Endothelial cell of umbilical vein (primary cell): ENCODE data around the gene VPS25. TPM values are rescaled to one million over a fixed set of nuclear protein-coding genes. Genes with fewer than 3 reads are reported as not detected.

ENCODE experiments used
- BruUV-seq: library from RNA; stranded (reverse); fragments of 400-500 nt; replicated peaks from 2 replicates; lab custom pipeline; 2021; lab: Mats Ljungman, UMichigan
- CTCF ChIA-PET: fragments of 300-600, 350-600 bp; sonication (Branson Sonifier 250); formaldehyde crosslinking; loops from one replicate; lab custom pipeline; 2021; ENCODE audit warnings: antibody characterized with exemption, inconsistent platforms; lab: Charles Lee
- POLR2A ChIA-PET: fragments of 300-600, 350-600 bp; sonication (Branson Sonifier 250); formaldehyde crosslinking; loops from one replicate; lab custom pipeline; 2021; ENCODE audit warnings: antibody characterized with exemption, inconsistent platforms; lab: Charles Lee
- DNase-seq: peaks from one replicate; pipeline ENCODE4 v3.0.0-alpha.2; 2011; ENCODE audit warnings: low read depth, low spot score
- FAIRE-seq: peaks from 2 replicates; lab custom pipeline; 2011; peaks lifted over from hg19 to GRCh38; lab: Jason Lieb, UNC
- H2AFZ ChIP-seq: 2 replicates; pipeline ENCODE4 v1.6.0; 2012; ENCODE audit warnings: low read depth, low read length, control low read depth, inconsistent platforms
- H3K27ac ChIP-seq: 2 replicates; pipeline ENCODE4 v1.5.1; 2011; ENCODE audit warnings: low read depth, mild to moderate bottlenecking, control low read depth, low read length, moderate library complexity; ENCODE audit not compliant: insufficient read depth
- H3K27me3 ChIP-seq, 2 experiments: 2 replicates each; pipeline versions ENCODE4 v1.6.0 to v1.6.1; 2011; ENCODE audit warnings: low read length in 2 of 2, mixed read lengths in 1 of 2; ENCODE audit not compliant: control insufficient read depth in 2 of 2, insufficient read depth in 2 of 2
- H3K36me3 ChIP-seq, 2 experiments: 2 replicates in 1 of 2; 3 replicates in 1 of 2; pipeline ENCODE4 v1.5.1; 2011; ENCODE audit warnings: low read length in 2 of 2, mild to moderate bottlenecking in 1 of 2, moderate library complexity in 1 of 2; ENCODE audit not compliant: control insufficient read depth in 2 of 2, insufficient read depth in 2 of 2; ENCODE audit errors: extremely low read depth in 1 of 2
- H3K4me1 ChIP-seq: 3 replicates; pipeline ENCODE4 v1.5.1; 2011; ENCODE audit warnings: mild to moderate bottlenecking, low read length; ENCODE audit not compliant: control insufficient read depth, insufficient read depth; ENCODE audit errors: extremely low read depth
- H3K4me2 ChIP-seq: 2 replicates; pipeline ENCODE4 v1.6.1; 2011; ENCODE audit warnings: low read length, control low read depth, mixed read lengths; ENCODE audit not compliant: insufficient read depth
- H3K4me3 ChIP-seq, 3 experiments: fragments of 200-600 bp in 1 of 3; sonication (generic), shearing (Covaris generic) in 1 of 3; replicated peaks in 1 of 3; 2 replicates each; pipeline ENCODE4 v1.5.1; 2011 to 2016; ENCODE audit warnings: control low read depth in 3 of 3, low read length in 3 of 3, mild to moderate bottlenecking in 2 of 3, inconsistent platforms in 1 of 3, low read depth in 1 of 3, moderate library complexity in 1 of 3; ENCODE audit not compliant: insufficient read depth in 1 of 3
- H3K79me2 ChIP-seq: 2 replicates; pipeline ENCODE4 v1.6.0; 2012; ENCODE audit warnings: low read length, inconsistent platforms; ENCODE audit not compliant: control insufficient read depth, insufficient read depth
- H3K9ac ChIP-seq: replicated peaks from 2 replicates; pipeline ENCODE3; 2011; ENCODE audit warnings: low read length, control low read depth; ENCODE audit not compliant: insufficient read depth; ENCODE audit errors: extremely low read depth
- H3K9me1 ChIP-seq: replicated peaks from 3 replicates; pipeline ENCODE4 v1.6.0; 2011; ENCODE audit warnings: mild to moderate bottlenecking, low read length; ENCODE audit not compliant: control insufficient read depth, insufficient read depth; ENCODE audit errors: extremely low read depth
- H3K9me3 ChIP-seq: replicated peaks from 2 replicates; pipeline ENCODE4 v1.5.1; 2012; ENCODE audit warnings: low read length, inconsistent platforms; ENCODE audit not compliant: control insufficient read depth, insufficient read depth
- H4K20me1 ChIP-seq: replicated peaks from 2 replicates; pipeline ENCODE3; 2011; ENCODE audit warnings: mild to moderate bottlenecking, low read length; ENCODE audit not compliant: control insufficient read depth, insufficient read depth; ENCODE audit errors: extremely low read depth
- CTCF ChIP-seq, 2 donors: IDR thresholded peaks; 1 replicate in 1 of 2; 2 replicates in 1 of 2; pipeline ENCODE4 v1.5.1; 2011; ENCODE audit warnings: low read length in 2 of 2, mild to moderate bottlenecking in 2 of 2, moderate library complexity in 2 of 2, control low read depth in 1 of 2, inconsistent platforms in 1 of 2, low read depth in 1 of 2; ENCODE audit not compliant: insufficient read depth in 1 of 2; ENCODE audit errors: extremely low read depth in 1 of 2
- EZH2 ChIP-seq: IDR thresholded peaks from 2 replicates; pipeline ENCODE4 v1.6.1; 2012; ENCODE audit warnings: borderline replicate concordance, low read depth, mild to moderate bottlenecking, moderate library complexity, low read length, inconsistent platforms; ENCODE audit not compliant: severe bottlenecking
- FOS ChIP-seq: IDR thresholded peaks from 2 replicates; pipeline ENCODE4 v1.6.1; 2011; ENCODE audit warnings: mild to moderate bottlenecking, low read length, moderate library complexity, borderline replicate concordance; ENCODE audit not compliant: insufficient read depth
- GATA2 ChIP-seq: IDR thresholded peaks from 2 replicates; pipeline ENCODE4 v1.7.0; 2011; ENCODE audit warnings: low read depth, mild to moderate bottlenecking, moderate library complexity, mixed read lengths, low read length; ENCODE audit not compliant: insufficient read length, insufficient read depth
- JUN ChIP-seq: IDR thresholded peaks from 2 replicates; pipeline ENCODE4 v1.6.1; 2011; ENCODE audit warnings: borderline replicate concordance, low read depth; ENCODE audit not compliant: insufficient read length, insufficient read depth
- MAX ChIP-seq: IDR thresholded peaks from 2 replicates; pipeline ENCODE4 v1.6.1; 2011; ENCODE audit not compliant: insufficient read depth, insufficient read length
- MYC ChIP-seq: IDR thresholded peaks from one replicate; pipeline ENCODE4 v1.6.1; 2011; ENCODE audit warnings: mild to moderate bottlenecking, low read depth, low read length
- POLR2A ChIP-seq: IDR thresholded peaks from 2 replicates; pipeline ENCODE4 v1.6.1; 2012; ENCODE audit warnings: low read depth, mild to moderate bottlenecking, control low read depth, low read length
- POLR2AphosphoS5 ChIP-seq: IDR thresholded peaks from 2 replicates; pipeline ENCODE4 v1.6.1; 2012; ENCODE audit warnings: low read depth, mild to moderate bottlenecking, control low read depth, low read length, moderate library complexity; ENCODE audit not compliant: insufficient read depth
- dilution Hi-C: fragments of 300-500 bp; cut with MboI; formaldehyde crosslinking; loops from one replicate; pipeline ENCODE4 v1.15.0; 2019; ENCODE audit warnings: low sequenced_read_pairs; ENCODE audit not compliant: extremely low pct_ligation_motif_present
- intact Hi-C: fragments of 100-400 bp; cut with micrococcal nuclease; formaldehyde crosslinking; loops from one replicate; pipeline ENCODE4 v1.10.0; 2022
- polyA plus RNA-seq, 4 experiments: library from polyadenylated mRNA; depleted of rRNA in 3 of 4; stranded (reverse) in 3 of 4; unstranded in 1 of 4; fragments of >200 nt; gene quantifications; 2 replicates each; pipeline versions ENCODE4 v1.2.1 to v1.2.3, GENCODE V29; 2011 to 2012; ENCODE audit warnings: missing spikeins in 1 of 4
- total RNA-seq: library from RNA; stranded (reverse); gene quantifications from 2 replicates; pipeline ENCODE4 v1.2.3, GENCODE V29; 2021

Gene VPS25
- total and polyA plus RNA-seq, 2 donors (not counting 3 experiments of a cell fraction or from before 2014, with no cell fraction given), result 45.0 to 86.8 TPM

DNA sequence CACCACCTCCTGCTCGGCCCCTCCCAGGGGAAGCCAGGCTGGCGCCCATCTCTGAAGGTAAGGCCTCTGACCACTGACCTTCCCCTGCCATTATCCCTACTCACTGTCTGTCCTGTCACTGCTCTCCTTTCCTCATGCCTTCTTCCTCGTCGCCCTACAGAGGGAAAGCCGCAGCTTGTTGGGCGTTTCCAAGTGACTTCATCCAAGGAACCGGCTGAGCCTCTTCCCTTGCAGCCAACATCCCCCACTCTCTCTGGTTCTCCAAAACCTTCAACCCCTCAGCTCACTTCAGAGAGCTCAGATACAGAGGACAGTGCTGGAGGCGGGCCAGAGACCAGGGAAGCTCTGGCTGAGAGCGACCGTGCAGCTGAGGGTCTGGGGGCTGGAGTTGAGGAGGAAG is 22.2 kb downstream of the VPS25 start:
- Histone ChIP-seq H3K9me3 (no peaks in the 10 kb centered on the region), H3K27me3 (no peaks in the 10 kb centered on the region), H3K4me2 (no peak overlapping the region), H3K36me3 (peaks cover 0 to 2% of the 10 kb centered on the region in 2 experiments), H2AFZ (no peak overlapping the region), H3K4me3 (no peak overlapping the region), H3K79me2 (no peaks in the 10 kb centered on the region), H3K9ac (no peak overlapping the region), H4K20me1 (no peaks in the 10 kb centered on the region), H3K4me1 (peaks cover 11% of the 10 kb centered on the region), H3K27ac (no peak overlapping the region), H3K9me1 (no peaks in the 10 kb centered on the region)
- TF ChIP-seq GATA2 (no peak), FOS (no peak), MYC (no peak), POLR2AphosphoS5 (no peak), JUN (no peak)
- intact Hi-C loops (no loop called here), dilution Hi-C loops (no loop called here)
- DNase-seq (no peak), FAIRE-seq (no peak)
- no TSS peak for BruUV-seq
- ChIA-PET POLR2A (no interaction called here), CTCF (interaction anchor here (1.3 kb wide), 1 partner anchor 29 kb away, joined by 5 read pairs; the partner anchor contains the start of gene BECN1)

GRCh38 chr17:42796066-42796758 is 23.0 kb downstream of the VPS25 start:
- no peak overlapping the region for H3K4me3 ChIP-seq
- H3K36me3 ChIP-seq, result peaks cover 0 to 2% of the 10 kb centered on the region in 2 experiments
- no peak for FAIRE-seq
- H3K79me2 ChIP-seq, result no peaks in the 10 kb centered on the region
- H3K9me1 ChIP-seq, result no peaks in the 10 kb centered on the region
- H3K9me3 ChIP-seq, result no peaks in the 10 kb centered on the region
- intact Hi-C loops (no loop called here), dilution Hi-C loops (no loop called here)
- no peak overlapping the region for H3K4me2 ChIP-seq
- H3K9ac ChIP-seq, result no peak overlapping the region
- CTCF ChIA-PET, result interaction anchor here (3.2 kb wide), 1 partner anchor 33 kb away, joined by 14 read pairs; no protein-coding TSS in a partner anchor
- no peak for DNase-seq
- H4K20me1 ChIP-seq, result no peaks in the 10 kb centered on the region
- H3K27me3 ChIP-seq, result no peaks in the 10 kb centered on the region
- BruUV-seq, result no TSS peak
- H2AFZ ChIP-seq, result no peak overlapping the region
- peaks cover 11% of the 10 kb centered on the region for H3K4me1 ChIP-seq
- TF ChIP-seq MAX (no peak), GATA2 (no peak), EZH2 (no peak), MYC (no peak), POLR2AphosphoS5 (no peak), JUN (no peak), FOS (no peak), POLR2A (no peak), CTCF (IDR thresholded peaks at IDR 0.05; ENCODE audit: extremely low read depth in 1 of 2, insufficient read depth in 1 of 2, low read depth in 1 of 2, low read length in 2 of 2) (no peak)
- H3K27ac ChIP-seq, result no peak overlapping the region
- POLR2A ChIA-PET, result no interaction called here
